Muscle of arm (tissue), 12 donors: ENCODE data around the gene KRTAP17-1. TPM values are rescaled to one million over a fixed set of nuclear protein-coding genes. Genes with fewer than 3 reads are reported as not detected.

Experiments used
- DNase-seq: peaks from one replicate; pipeline ENCODE4 v3.0.0-alpha.2; 2013
- polyA plus RNA-seq, 12 donors: library from polyadenylated mRNA; unstranded; fragments of 120-200 nt; gene quantifications; one replicate each; pipeline ENCODE4 v1.2.1, GENCODE V29; 2013; ENCODE audit not compliant: insufficient read length in 12 of 12

KRTAP17-1 gene
- polyA plus RNA-seq, 12 donors: not detected

- DNase-seq: no peak
These were observed 17.6 kb upstream of the KRTAP17-1 start for GRCh38 chr17:41333098-41333497.

- no peak for DNase-seq
These were observed 16.7 kb upstream of the KRTAP17-1 start for GRCh38 chr17:41332239-41332638.

GRCh38 chr17:41331606-41332005 is 16.1 kb upstream of the KRTAP17-1 start:
- DNase-seq: no peak

- no peak for DNase-seq
These were observed 13.9 kb upstream of the KRTAP17-1 start for GRCh38 chr17:41329279-41329948.

- DNase-seq: no peak
These were observed 12.7 kb upstream of the KRTAP17-1 start for GRCh38 chr17:41328207-41328606.

- DNase-seq: no peak
These were observed 12.1 kb upstream of the KRTAP17-1 start for GRCh38 chr17:41327411-41328120.

GRCh38 chr17:41326173-41327145 is 10.9 kb upstream of the KRTAP17-1 start:
- no peak for DNase-seq

GRCh38 chr17:41325611-41326010 is 10.1 kb upstream of the KRTAP17-1 start:
- no peak for DNase-seq

- no peak for DNase-seq
These were observed 9.6 kb upstream of the KRTAP17-1 start for GRCh38 chr17:41325126-41325525.

GRCh38 chr17:41324180-41325075 is 8.9 kb upstream of the KRTAP17-1 start:
- no peak for DNase-seq

- DNase-seq: no peak
These were observed 7.7 kb upstream of the KRTAP17-1 start for GRCh38 chr17:41322903-41323895.

- peak; percentile 28 for DNase-seq
These were observed 6.8 kb upstream of the KRTAP17-1 start for GRCh38 chr17:41322094-41322902.

- no peak for DNase-seq
These were observed 2.7 kb upstream of the KRTAP17-1 start for GRCh38 chr17:41318231-41318630.

- DNase-seq: no peak
These were observed 420 bp upstream of the KRTAP17-1 start for GRCh38 chr17:41315814-41316445.

- DNase-seq: no peak
These were observed 4.4 kb downstream of the KRTAP17-1 start for GRCh38 chr17:41311111-41311510.

GRCh38 chr17:41308918-41309359 is 6.6 kb downstream of the KRTAP17-1 start, which contains the start of gene KRTAP16-1:
KRTAP16-1 (minus strand) TSS chr17:41309309; CDS start chr17:41309253, 56 bp downstream.
- DNase-seq: no peak

GRCh38 chr17:41308251-41308917 is 7.1 kb downstream of the KRTAP17-1 start:
- DNase-seq: peak; percentile 35

GRCh38 chr17:41307647-41308046 is 7.9 kb downstream of the KRTAP17-1 start:
- no peak for DNase-seq
